ENCODE data around the gene LFNG.
A peak's percentile ranks its signal among the peaks of the same experiment; 100 is the strongest.

Gene LFNG

DNA sequence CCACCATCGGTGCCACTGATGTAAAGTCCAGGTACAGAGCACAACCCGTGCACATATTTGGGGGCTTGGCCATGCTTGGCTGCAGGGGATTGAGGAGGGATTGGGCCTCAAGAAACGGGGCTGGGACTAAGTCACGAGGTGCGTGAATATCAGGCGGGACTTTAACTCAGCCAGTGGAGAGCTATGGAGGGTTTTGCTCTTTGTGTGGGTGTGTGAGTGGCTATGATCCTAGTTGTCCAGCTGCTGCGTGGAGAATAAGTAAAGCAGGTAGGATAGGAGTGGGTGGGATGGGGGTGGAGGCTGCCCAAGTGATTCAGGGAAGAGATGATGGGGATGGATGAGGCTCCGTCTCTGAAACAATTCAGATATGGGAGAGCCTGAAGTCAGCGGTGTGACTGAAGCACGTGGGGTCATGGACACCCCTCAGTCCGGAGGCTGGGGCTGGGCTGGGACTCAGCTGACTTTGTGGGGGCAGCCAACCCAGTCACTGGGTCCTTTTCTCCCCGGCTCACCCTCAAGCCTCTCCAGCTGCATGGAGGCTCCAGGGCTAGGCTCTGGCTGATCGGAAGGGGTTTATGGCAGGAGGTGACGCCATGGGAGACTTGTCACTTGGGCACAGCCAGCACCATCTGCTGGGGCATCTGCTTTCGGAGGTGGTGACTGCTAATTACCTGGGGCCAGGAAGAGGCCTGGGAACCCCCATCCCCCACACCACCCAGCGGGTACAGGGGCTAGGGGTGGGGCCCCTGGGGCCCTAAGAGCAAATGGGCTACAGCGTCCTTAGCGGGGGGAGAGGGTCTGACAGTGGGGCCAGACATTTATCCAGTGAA, 1.7 kb upstream of the LFNG start:
- DNase-seq (ENCODE audit: low spot score), result no peak

GRCh38 chr7:2518737-2519118, 846 bp upstream of the LFNG start:
- DNase-seq (ENCODE audit: low spot score), result no peak

DNA sequence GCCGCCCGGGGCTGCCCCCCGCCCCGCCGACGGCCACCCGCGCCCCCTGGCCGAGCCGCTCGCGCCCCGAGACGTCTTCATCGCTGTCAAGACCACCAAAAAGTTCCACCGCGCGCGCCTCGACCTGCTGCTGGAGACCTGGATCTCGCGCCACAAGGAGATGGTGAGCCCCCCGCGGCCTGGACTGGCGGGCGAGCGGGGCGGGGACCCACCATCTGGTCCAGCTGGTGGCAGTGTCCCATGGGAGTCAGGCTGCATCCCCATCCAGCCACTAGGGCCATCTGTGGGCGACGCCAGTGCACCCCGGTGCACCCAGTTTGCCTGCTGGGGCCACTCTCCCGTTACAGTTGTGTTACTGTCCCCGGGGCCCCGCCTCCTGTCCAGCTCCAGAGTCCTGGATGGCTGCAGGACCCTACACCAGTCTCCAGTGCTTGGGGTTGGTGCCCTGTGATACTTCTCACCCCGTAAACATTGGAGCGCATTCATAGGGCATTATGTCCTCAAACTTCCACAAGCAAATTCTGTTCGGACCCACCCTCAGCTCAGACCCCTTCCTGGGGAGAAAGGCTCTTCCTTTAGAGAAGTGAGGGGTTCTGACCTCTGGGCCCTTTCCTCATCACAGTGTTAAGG, 672 bp downstream of the LFNG start:
- DNase-seq (ENCODE audit: low spot score), result no peak

GRCh38 chr7:2520761-2521290, 1.3 kb downstream of the LFNG start:
- DNase-seq (ENCODE audit: low spot score), result no peak

DNA sequence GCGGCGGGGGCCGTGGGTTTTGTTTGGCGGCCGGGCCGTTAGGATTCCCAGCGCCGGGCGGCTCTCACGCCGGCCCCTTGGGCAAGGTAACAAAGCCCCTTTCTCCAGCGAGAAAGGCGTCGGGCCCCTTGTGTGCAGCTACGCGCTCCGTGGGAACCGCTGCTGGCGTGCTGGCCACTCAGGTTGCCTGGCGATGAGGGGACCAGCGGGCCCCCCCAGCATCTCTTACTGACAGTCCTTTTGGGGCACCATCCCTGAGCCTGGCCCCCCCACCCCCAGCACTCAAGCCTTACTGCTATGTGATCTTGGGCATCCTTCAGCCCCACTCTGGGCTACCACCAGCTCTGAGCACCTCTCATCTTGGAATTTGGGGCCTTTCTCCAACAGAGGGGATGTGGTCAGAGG, 1.8 kb downstream of the LFNG start:
- DNase-seq (ENCODE audit: low spot score), result no peak

- DNase-seq (ENCODE audit: low spot score), result no peak
Measured at GRCh38 chr7:2521952-2522591, 2.5 kb downstream of the LFNG start.

- no peak for DNase-seq (ENCODE audit: low spot score)
Measured at GRCh38 chr7:2522780-2523433, 3.3 kb downstream of the LFNG start.

DNA sequence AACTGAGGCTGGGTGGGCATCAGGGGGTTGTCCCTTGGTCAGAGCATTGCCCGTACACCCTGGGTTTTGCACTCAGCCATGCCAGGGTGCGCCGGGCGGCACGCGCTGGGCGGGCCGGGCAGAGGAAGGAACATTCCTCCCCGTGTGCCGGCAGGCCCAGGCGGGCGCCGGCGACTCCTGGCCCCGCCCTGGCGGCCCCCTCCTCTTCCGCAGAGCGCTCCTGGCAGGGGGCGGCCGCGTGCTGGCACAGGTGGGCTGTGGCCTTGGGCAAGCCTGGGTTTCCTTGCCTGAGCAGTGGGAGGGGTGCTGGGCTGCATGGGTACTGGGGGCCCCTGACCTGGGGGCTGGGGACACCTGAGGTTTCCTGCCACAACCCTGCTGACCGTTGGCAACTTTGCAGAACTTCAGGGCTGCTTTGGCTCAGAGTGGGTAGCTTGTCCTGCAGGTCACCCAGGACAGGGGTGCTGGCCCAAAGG, 3.9 kb downstream of the LFNG start:
- no peak for DNase-seq (ENCODE audit: low spot score)

GRCh38 chr7:2523941-2524807, 4.6 kb downstream of the LFNG start:
- peak; percentile 94 for DNase-seq (ENCODE audit: low spot score)

- DNase-seq (ENCODE audit: low spot score), result no peak
Measured at GRCh38 chr7:2524808-2525657, 5.5 kb downstream of the LFNG start.

GRCh38 chr7:2525658-2526630, 6.4 kb downstream of the LFNG start:
- no peak for DNase-seq (ENCODE audit: low spot score)

- no peak for DNase-seq (ENCODE audit: low spot score)
Measured at GRCh38 chr7:2526659-2527504, 7.3 kb downstream of the LFNG start.

- no peak for DNase-seq (ENCODE audit: low spot score)
Measured at GRCh38 chr7:2527505-2528467, 8.2 kb downstream of the LFNG start.

DNA sequence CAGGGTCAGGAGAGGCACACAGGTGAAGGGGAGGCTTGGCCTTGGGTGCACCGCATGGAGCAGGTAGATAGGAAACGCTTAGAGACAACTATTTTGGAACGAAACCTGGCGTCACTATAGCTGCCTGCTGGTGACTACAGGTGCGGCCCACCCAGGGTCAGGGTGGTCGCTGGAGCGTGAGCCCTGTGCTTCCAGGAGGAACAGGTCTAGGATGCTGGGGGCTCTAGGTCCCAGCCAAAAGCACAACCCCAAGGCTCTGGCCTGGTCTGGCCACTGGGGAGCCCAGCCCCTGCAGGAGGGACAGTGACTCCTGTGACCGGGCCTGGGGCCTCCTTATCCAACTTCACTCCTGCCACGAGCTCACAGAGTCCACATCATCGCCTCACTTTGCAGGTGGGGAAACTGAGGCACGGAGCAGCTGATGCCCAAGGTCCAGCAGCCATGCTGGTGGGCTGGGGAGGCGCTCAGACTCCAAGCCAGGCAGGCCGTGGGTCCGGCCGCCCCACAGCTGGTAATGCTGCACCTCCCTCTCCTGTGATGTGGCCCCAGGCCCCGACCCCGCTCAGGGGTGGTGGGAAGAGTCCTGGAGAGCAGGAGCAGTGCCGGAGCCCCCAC, 9.0 kb downstream of the LFNG start:
- DNase-seq (ENCODE audit: low spot score), result no peak

GRCh38 chr7:2529161-2530070, 9.8 kb downstream of the LFNG start:
- peak; percentile 76 for DNase-seq (ENCODE audit: low spot score)
